Chondrocyte (in vitro differentiated cells): Measurements from ENCODE around the gene TSEN34. TPM values are rescaled to one million over a fixed set of nuclear protein-coding genes. Genes with fewer than 3 reads are reported as not detected.
"Not testable (repeated sequence)": the region's sequence is repeated elsewhere in the genome, so short reads cannot be mapped to it uniquely, and the experiment has no call there.

Source experiments
- DNase-seq: peaks from one replicate; pipeline ENCODE4 v3.0.0; 2021; ENCODE audit warnings: mixed read lengths, low spot score
- H3K27ac Mint-ChIP-seq: one replicate; pipeline ENCODE4 v1.8.0; 2021; ENCODE audit warnings: mild to moderate bottlenecking, moderate library complexity, mixed read lengths; ENCODE audit not compliant: unreplicated experiment
- H3K27me3 Mint-ChIP-seq: 2 replicates; pipeline ENCODE4 v1.8.0; 2021; ENCODE audit warnings: low read depth, mixed read lengths
- H3K36me3 Mint-ChIP-seq: 2 replicates; pipeline ENCODE4 v1.8.0; 2021; ENCODE audit warnings: low read depth, mixed read lengths
- H3K4me1 Mint-ChIP-seq: 2 replicates; pipeline ENCODE4 v1.8.0; 2021; ENCODE audit warnings: low read depth, mild to moderate bottlenecking, mixed read lengths
- H3K4me3 Mint-ChIP-seq: one replicate; pipeline ENCODE4 v1.8.0; 2021; ENCODE audit warnings: mild to moderate bottlenecking, moderate library complexity, mixed read lengths; ENCODE audit not compliant: unreplicated experiment
- H3K9me3 Mint-ChIP-seq: 2 replicates; pipeline ENCODE4 v1.8.0; 2021; ENCODE audit warnings: low read depth, mixed read lengths
- CTCF ChIP-seq: fragments of 200-600 bp; sonication (generic); IDR thresholded peaks from 2 replicates; pipeline ENCODE4 v1.5.0; 2021; ENCODE audit warnings: antibody characterized with exemption, mild to moderate bottlenecking, moderate library complexity
- total RNA-seq: library from RNA; stranded (reverse); gene quantifications from 3 replicates; pipeline ENCODE4 v1.2.1, GENCODE V29; 2021

TSEN34 gene
- total RNA-seq, 1 donor from 2014 or later, result 46.2 TPM

GRCh38 chr19:54229146-54229545 lies 38.0 kb downstream of the TSEN34 start:
- TF ChIP-seq CTCF, result no peak
- Mint-ChIP-seq H3K27me3 (peaks cover 18% of the 10 kb centered on the region), H3K27ac (no peak overlapping the region), H3K9me3 (peaks cover 11% of the 10 kb centered on the region), H3K4me3 (no peak overlapping the region), H3K4me1 (no peaks in the 10 kb centered on the region), H3K36me3 (peaks cover 3% of the 10 kb centered on the region)
- peak; percentile 68 for DNase-seq

GRCh38 chr19:54230031-54230430 lies 38.9 kb downstream of the TSEN34 start:
- no peak overlapping the region for H3K4me3 Mint-ChIP-seq
- peaks cover 27% of the 10 kb centered on the region for H3K27me3 Mint-ChIP-seq
- H3K4me1 Mint-ChIP-seq, result no peaks in the 10 kb centered on the region
- peak; percentile 70 for DNase-seq
- peaks cover 6% of the 10 kb centered on the region for H3K36me3 Mint-ChIP-seq
- H3K9me3 Mint-ChIP-seq, result peaks cover 19% of the 10 kb centered on the region
- TF ChIP-seq CTCF, result no peak
- H3K27ac Mint-ChIP-seq, result no peak overlapping the region

- peak; percentile 94 for DNase-seq
- Mint-ChIP-seq H3K27ac (no peak overlapping the region), H3K36me3 (peaks cover 7% of the 10 kb centered on the region), H3K27me3 (peaks cover 26% of the 10 kb centered on the region), H3K9me3 (peaks cover 20% of the 10 kb centered on the region), H3K4me3 (no peak overlapping the region), H3K4me1 (no peaks in the 10 kb centered on the region)
- TF ChIP-seq CTCF, result peak; percentile 99
These were observed 40.2 kb downstream of the TSEN34 start for GRCh38 chr19:54231077-54231931.

GRCh38 chr19:54233941-54234340 lies 42.8 kb downstream of the TSEN34 start:
- Mint-ChIP-seq H3K9me3 (peaks cover 15% of the 10 kb centered on the region), H3K27me3 (peaks cover 36% of the 10 kb centered on the region), H3K27ac (no peak overlapping the region), H3K4me3 (no peak overlapping the region), H3K4me1 (no peaks in the 10 kb centered on the region), H3K36me3 (peaks cover 4% of the 10 kb centered on the region)
- TF ChIP-seq CTCF, result no peak
- DNase-seq, result peak; percentile 35

GRCh38 chr19:54239491-54240371 lies 48.6 kb downstream of the TSEN34 start:
- not testable (repeated sequence) for H3K4me3 Mint-ChIP-seq, H3K9me3 Mint-ChIP-seq, H3K36me3 Mint-ChIP-seq, H3K27ac Mint-ChIP-seq, H3K4me1 Mint-ChIP-seq
- peaks cover 25% of the 10 kb centered on the region for H3K27me3 Mint-ChIP-seq
- peak; percentile 93 for DNase-seq

GRCh38 chr19:54240372-54241336 lies 49.5 kb downstream of the TSEN34 start:
- not testable (repeated sequence) for DNase-seq, H3K9me3 Mint-ChIP-seq, H3K4me3 Mint-ChIP-seq, H3K36me3 Mint-ChIP-seq, H3K27ac Mint-ChIP-seq, H3K4me1 Mint-ChIP-seq
- peaks cover 22% of the 10 kb centered on the region for H3K27me3 Mint-ChIP-seq

GRCh38 chr19:54242234-54242633 lies 51.1 kb downstream of the TSEN34 start:
- not testable (repeated sequence) for H3K4me3 Mint-ChIP-seq, H3K36me3 Mint-ChIP-seq, H3K9me3 Mint-ChIP-seq, H3K4me1 Mint-ChIP-seq, H3K27ac Mint-ChIP-seq, DNase-seq
- peaks cover 20% of the 10 kb centered on the region for H3K27me3 Mint-ChIP-seq

GRCh38 chr19:54242646-54243045 lies 51.5 kb downstream of the TSEN34 start, which contains the start of gene LILRA6:
TSS of gene LILRA6 (minus strand) at chr19:54242790.
- H3K4me3 Mint-ChIP-seq, H3K9me3 Mint-ChIP-seq, H3K4me1 Mint-ChIP-seq, DNase-seq, H3K36me3 Mint-ChIP-seq, H3K27ac Mint-ChIP-seq: not testable (repeated sequence)
- peaks cover 19% of the 10 kb centered on the region for H3K27me3 Mint-ChIP-seq
